Measurements from ENCODE around the gene MKKS.
"Not testable (repeated sequence)": the region's sequence is repeated elsewhere in the genome, so short reads cannot be mapped to it uniquely, and the experiment has no call there.

The MKKS gene

GRCh38 chr20:10448270-10449156 is 14.5 kb upstream of the MKKS start:
- no peak for DNase-seq

GRCh38 chr20:10447028-10447427 is 13.0 kb upstream of the MKKS start:
- no peak for DNase-seq

GRCh38 chr20:10445758-10446157 is 11.7 kb upstream of the MKKS start:
- no peak for DNase-seq

GRCh38 chr20:10443936-10444335 is 9.9 kb upstream of the MKKS start:
- DNase-seq: no peak

- DNase-seq: no peak
These were observed 4.2 kb upstream of the MKKS start for GRCh38 chr20:10438217-10438616.

GRCh38 chr20:10436053-10436699 is 2.2 kb upstream of the MKKS start:
- DNase-seq: no peak

- DNase-seq: peak; percentile 94
These were observed 1.1 kb upstream of the MKKS start, which contains the start of gene SLX4IP for GRCh38 chr20:10434832-10435812. TSS of gene SLX4IP (plus strand) at chr20:10435305. CDS start at chr20:10458205, 22,900 bp downstream.

- DNase-seq: peak; percentile 98
These were observed 427 bp upstream of the MKKS start for GRCh38 chr20:10434467-10434831.

- DNase-seq: no peak
These were observed 904 bp downstream of the MKKS start for GRCh38 chr20:10433014-10433622.

- DNase-seq: no peak
These were observed 1.9 kb downstream of the MKKS start for GRCh38 chr20:10432079-10432478.

GRCh38 chr20:10430704-10431103 is 3.3 kb downstream of the MKKS start:
- no peak for DNase-seq

- DNase-seq: no peak
These were observed 4.0 kb downstream of the MKKS start for GRCh38 chr20:10430000-10430466.

GRCh38 chr20:10429443-10429981 is 4.5 kb downstream of the MKKS start:
- DNase-seq: no peak

GRCh38 chr20:10428008-10428407 is 6.0 kb downstream of the MKKS start:
- DNase-seq: no peak

GRCh38 chr20:10427060-10427692 is 6.8 kb downstream of the MKKS start:
- peak; percentile 44 for DNase-seq

- no peak for DNase-seq
These were observed 10.3 kb downstream of the MKKS start for GRCh38 chr20:10423735-10424134.

GRCh38 chr20:10419550-10420133 is 14.4 kb downstream of the MKKS start:
- no peak for DNase-seq

- not testable (repeated sequence) for DNase-seq
These were observed 16.8 kb downstream of the MKKS start for GRCh38 chr20:10417218-10417617.

GRCh38 chr20:10415013-10415650 is 18.9 kb downstream of the MKKS start:
- DNase-seq: no peak

GRCh38 chr20:10412591-10413408 is 21.2 kb downstream of the MKKS start:
- no peak for DNase-seq
